HCT116 (cell line): ENCODE measurements around the gene LRP1. TPM values are rescaled to one million over a fixed set of nuclear protein-coding genes. Genes with fewer than 3 reads are reported as not detected.

Experiments used
- ATAC-seq: fragments of 200-7000 bp; cut with Tn5 transposase; 2 replicates; pipeline ENCODE4 v1.9.1; 2020; ENCODE audit warnings: mild to moderate bottlenecking, moderate library complexity
- BruUV-seq: library from RNA; stranded (reverse); fragments of 400-500 nt; replicated peaks from 2 replicates; lab custom pipeline; 2021; lab: Mats Ljungman, UMichigan
- CTCF ChIA-PET: fragments of 300-600 bp; sonication (Branson Sonifier 250); formaldehyde crosslinking; loops from one replicate; lab custom pipeline; 2021; ENCODE audit warnings: antibody characterized with exemption; lab: Charles Lee
- POLR2A ChIA-PET: fragments of 300-600, 350-600 bp; sonication (Branson Sonifier 250); formaldehyde crosslinking; loops from one replicate; lab custom pipeline; 2021; ENCODE audit warnings: antibody characterized with exemption; lab: Charles Lee
- RAD21 ChIA-PET, 2 experiments: fragments of 300-600 bp; sonication (Branson Sonifier 250); formaldehyde crosslinking; loops; one replicate each; lab custom pipeline; 2023; ENCODE audit warnings: low total read pairs in 2 of 2; ENCODE audit not compliant: uncharacterized antibody in 2 of 2, unreplicated experiment in 2 of 2, low non-redundant PET in 1 of 2; lab: Charles Lee
- DNase-seq: peaks from one replicate; pipeline ENCODE4 v3.0.0-alpha.2; 2010; ENCODE audit warnings: low read depth, low spot score
- H2AFZ ChIP-seq: fragments of 200-600 bp; shearing (Covaris generic), sonication (generic); 2 replicates; pipeline ENCODE4 v1.6.1; 2017; ENCODE audit warnings: low read depth, mixed run types, mixed read lengths, antibody characterized with exemption, low read length; ENCODE audit not compliant: poor library complexity, severe bottlenecking
- H3K27ac ChIP-seq: 2 replicates; pipeline ENCODE4 v1.5.1; 2012; ENCODE audit warnings: low read depth, low read length
- H3K27me3 ChIP-seq: fragments of 200-600 bp; sonication (generic); 2 replicates; pipeline ENCODE4 v1.6.1; 2016; ENCODE audit warnings: mixed run types, low read length, mixed read lengths; ENCODE audit not compliant: insufficient read depth
- H3K36me3 ChIP-seq, 2 experiments: fragments of 200-500 bp in 1 of 2; fragments of 200-600 bp in 1 of 2; sonication (Bioruptor generic) in 1 of 2; sonication (generic) in 1 of 2; 2 replicates each; pipeline versions ENCODE4 v1.5.1 to v1.6.1; 2014 to 2016; ENCODE audit warnings: low read length in 2 of 2, inconsistent platforms in 1 of 2, mixed read lengths in 1 of 2, mixed run types in 1 of 2; ENCODE audit not compliant: insufficient read depth in 2 of 2, control insufficient read depth in 1 of 2
- H3K4me1 ChIP-seq, 2 experiments: fragments of 200-600 bp in 1 of 2; sonication (generic) in 1 of 2; 2 replicates each; pipeline versions ENCODE4 v1.5.1 to v1.6.1; 2012 to 2017; ENCODE audit warnings: low read length in 2 of 2, inconsistent platforms in 1 of 2, mild to moderate bottlenecking in 1 of 2, mixed read lengths in 1 of 2, mixed run types in 1 of 2, moderate library complexity in 1 of 2; ENCODE audit not compliant: insufficient read depth in 2 of 2, control insufficient read depth in 1 of 2
- H3K4me2 ChIP-seq: fragments of 200-600 bp; sonication (generic); 2 replicates; pipeline ENCODE4 v1.6.1; 2017; ENCODE audit warnings: mixed run types, low read length, mixed read lengths
- H3K4me3 ChIP-seq, 2 experiments: fragments of 200-600 bp in 1 of 2; sonication (generic) in 1 of 2; replicated peaks in 1 of 2; 2 replicates each; pipeline ENCODE4 v1.5.1; 2011 to 2016; ENCODE audit warnings: low read length in 2 of 2, control low read depth in 1 of 2, low read depth in 1 of 2, mild to moderate bottlenecking in 1 of 2, mixed read lengths in 1 of 2, mixed run types in 1 of 2
- H3K79me2 ChIP-seq: fragments of 200-600 bp; sonication (generic); 2 replicates; pipeline ENCODE4 v1.6.1; 2017; ENCODE audit warnings: mild to moderate bottlenecking, mixed run types, low read length, moderate library complexity, mixed read lengths; ENCODE audit not compliant: insufficient read depth
- H3K9ac ChIP-seq: fragments of 200-600 bp; sonication (generic); 2 replicates; pipeline ENCODE4 v1.6.1; 2016; ENCODE audit warnings: low read length, mixed read lengths
- H3K9me2 ChIP-seq: fragments of 200-600 bp; sonication (generic), shearing (Covaris generic); 2 replicates; pipeline ENCODE4 v1.6.1; 2017; ENCODE audit warnings: mixed run types, mild to moderate bottlenecking, moderate library complexity; ENCODE audit not compliant: insufficient read depth
- H3K9me3 ChIP-seq, 2 experiments: fragments of 200-500 bp in 1 of 2; fragments of 200-600 bp in 1 of 2; sonication (Bioruptor generic) in 1 of 2; sonication (generic) in 1 of 2; 2 replicates each; pipeline ENCODE4 v1.6.1; 2014 to 2017; ENCODE audit warnings: low read length in 2 of 2, mixed read lengths in 2 of 2, inconsistent platforms in 1 of 2, low read depth in 1 of 2, mild to moderate bottlenecking in 1 of 2, mixed run types in 1 of 2, moderate library complexity in 1 of 2; ENCODE audit not compliant: control insufficient read depth in 1 of 2, insufficient read depth in 1 of 2
- H4K20me1 ChIP-seq: fragments of 200-600 bp; sonication (generic), shearing (Covaris generic); 2 replicates; pipeline ENCODE4 v1.6.1; 2017; ENCODE audit warnings: mixed run types, mild to moderate bottlenecking, moderate library complexity; ENCODE audit not compliant: insufficient read depth
- ELF1 ChIP-seq: IDR thresholded peaks from 2 replicates; pipeline ENCODE4 v1.6.1; 2012; ENCODE audit warnings: low read depth, borderline replicate concordance
- EZH2 ChIP-seq: fragments of 200-600 bp; sonication (generic); IDR thresholded peaks from 2 replicates; pipeline ENCODE4 v1.6.1; 2017; ENCODE audit warnings: antibody characterized with exemption, mixed run types
- FOSL1 ChIP-seq: IDR thresholded peaks from 2 replicates; pipeline ENCODE4 v1.6.1; 2012; ENCODE audit warnings: low read depth
- MAX ChIP-seq: IDR thresholded peaks from 2 replicates; pipeline ENCODE4 v1.6.1; 2012
- POLR2AphosphoS5 ChIP-seq: IDR thresholded peaks from 2 replicates; pipeline ENCODE4 v1.6.1; 2011; ENCODE audit warnings: mild to moderate bottlenecking, low read depth, low read length, moderate library complexity
- SP1 ChIP-seq: IDR thresholded peaks from 2 replicates; pipeline ENCODE4 v1.6.1; 2012; ENCODE audit warnings: low read depth
- SRF ChIP-seq: IDR thresholded peaks from 2 replicates; pipeline ENCODE4 v1.6.1; 2012; ENCODE audit warnings: low read depth
- TCF7L2 ChIP-seq: IDR thresholded peaks from 2 replicates; pipeline ENCODE4 v1.7.0; 2011; ENCODE audit warnings: borderline replicate concordance, inconsistent platforms; ENCODE audit not compliant: insufficient read depth, insufficient read length; ENCODE audit errors: extremely low read depth
- YY1 ChIP-seq: IDR thresholded peaks from 2 replicates; pipeline ENCODE4 v1.6.1; 2011; ENCODE audit warnings: low read length, low read depth, moderate library complexity, mild to moderate bottlenecking; ENCODE audit not compliant: insufficient replicate concordance; ENCODE audit errors: extremely low read depth
- ZFX ChIP-seq: fragments of 450-650 bp; IDR thresholded peaks from 2 replicates; pipeline ENCODE4 v1.6.1; 2017
- ZNF274 ChIP-seq: fragments of 200-500 bp; sonication (Bioruptor generic); IDR thresholded peaks from 2 replicates; pipeline ENCODE4 v1.6.1; 2014; ENCODE audit warnings: mild to moderate bottlenecking, low read depth, low read length, inconsistent platforms
- intact Hi-C: fragments of 100-400 bp; cut with micrococcal nuclease; formaldehyde crosslinking; loops from 2 replicates; pipeline ENCODE4 v1.10.0; 2022
- total RNA-seq: library from RNA; stranded (reverse); gene quantifications from one replicate; pipeline ENCODE4 v1.2.1, GENCODE V29; 2021; ENCODE audit not compliant: unreplicated experiment
- TF ChIP-seq, protein P1 (sequence below), 3 experiments: fragments of 200-600 bp in 1 of 3; sonication (generic) in 1 of 3; IDR thresholded peaks in 2 of 3; conservative IDR thresholded peaks in 1 of 3; 2 replicates each; pipeline ENCODE4 v1.5.1; 2012 to 2017; ENCODE audit warnings: low read depth in 2 of 3, low read length in 2 of 3, antibody characterized with exemption in 1 of 3, borderline replicate concordance in 1 of 3, control low read depth in 1 of 3, mild to moderate bottlenecking in 1 of 3, mixed read lengths in 1 of 3, mixed run types in 1 of 3, moderate library complexity in 1 of 3; ENCODE audit not compliant: insufficient read depth in 1 of 3
- TF ChIP-seq, protein P2 (sequence below): IDR thresholded peaks from 2 replicates; pipeline ENCODE4 v1.6.1; 2012; ENCODE audit warnings: low read depth

LRP1 gene
- total RNA-seq, 1 experiment from 2014 or later = 12.0 TPM

GRCh38 chr12:57170408-57170807 is 42.1 kb downstream of the LRP1 start:
- Histone ChIP-seq H3K36me3 (no peaks in the 10 kb centered on the region), H4K20me1 (no peaks in the 10 kb centered on the region), H3K9me3 (no peaks in the 10 kb centered on the region), H3K27ac (no peak overlapping the region), H3K27me3 (no peaks in the 10 kb centered on the region), H3K4me2 (no peak overlapping the region), H3K4me1 (peaks cover 15 to 27% of the 10 kb centered on the region in 2 experiments), H2AFZ (no peak overlapping the region), H3K9ac (no peak overlapping the region), H3K4me3 (no peak overlapping the region), H3K79me2 (no peaks in the 10 kb centered on the region), H3K9me2 (no peaks in the 10 kb centered on the region)
- ChIA-PET RAD21 (no interaction called here), POLR2A (no interaction called here), CTCF (interaction anchor here (1.1 kb wide), 1 partner anchor 58 kb away, joined by 4 read pairs; no protein-coding TSS in a partner anchor)
- intact Hi-C loops = no loop called here
- ATAC-seq (no peak), DNase-seq (no peak)
- no TSS peak for BruUV-seq
- TF ChIP-seq SRF = no peak
- TF ChIP-seq SP1 = no peak
- TF ChIP-seq FOSL1 = no peak
- no peak for TF ChIP-seq ZNF274
- no peak for TF ChIP-seq POLR2AphosphoS5
- TF ChIP-seq ZFX = no peak
- TF ChIP-seq MAX = no peak
- TF ChIP-seq EZH2 = no peak
- TF ChIP-seq ELF1 = no peak
- TF ChIP-seq TCF7L2 = no peak
- TF ChIP-seq, protein P1, sequence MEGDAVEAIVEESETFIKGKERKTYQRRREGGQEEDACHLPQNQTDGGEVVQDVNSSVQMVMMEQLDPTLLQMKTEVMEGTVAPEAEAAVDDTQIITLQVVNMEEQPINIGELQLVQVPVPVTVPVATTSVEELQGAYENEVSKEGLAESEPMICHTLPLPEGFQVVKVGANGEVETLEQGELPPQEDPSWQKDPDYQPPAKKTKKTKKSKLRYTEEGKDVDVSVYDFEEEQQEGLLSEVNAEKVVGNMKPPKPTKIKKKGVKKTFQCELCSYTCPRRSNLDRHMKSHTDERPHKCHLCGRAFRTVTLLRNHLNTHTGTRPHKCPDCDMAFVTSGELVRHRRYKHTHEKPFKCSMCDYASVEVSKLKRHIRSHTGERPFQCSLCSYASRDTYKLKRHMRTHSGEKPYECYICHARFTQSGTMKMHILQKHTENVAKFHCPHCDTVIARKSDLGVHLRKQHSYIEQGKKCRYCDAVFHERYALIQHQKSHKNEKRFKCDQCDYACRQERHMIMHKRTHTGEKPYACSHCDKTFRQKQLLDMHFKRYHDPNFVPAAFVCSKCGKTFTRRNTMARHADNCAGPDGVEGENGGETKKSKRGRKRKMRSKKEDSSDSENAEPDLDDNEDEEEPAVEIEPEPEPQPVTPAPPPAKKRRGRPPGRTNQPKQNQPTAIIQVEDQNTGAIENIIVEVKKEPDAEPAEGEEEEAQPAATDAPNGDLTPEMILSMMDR (IDR thresholded peaks at IDR 0.05 in 2 of 3, conservative IDR thresholded peaks at IDR 0.05 in 1 of 3; ENCODE audit: borderline replicate concordance in 1 of 3, insufficient read depth in 1 of 3, low read depth in 2 of 3, low read length in 2 of 3) = no peak
- TF ChIP-seq, protein P2, sequence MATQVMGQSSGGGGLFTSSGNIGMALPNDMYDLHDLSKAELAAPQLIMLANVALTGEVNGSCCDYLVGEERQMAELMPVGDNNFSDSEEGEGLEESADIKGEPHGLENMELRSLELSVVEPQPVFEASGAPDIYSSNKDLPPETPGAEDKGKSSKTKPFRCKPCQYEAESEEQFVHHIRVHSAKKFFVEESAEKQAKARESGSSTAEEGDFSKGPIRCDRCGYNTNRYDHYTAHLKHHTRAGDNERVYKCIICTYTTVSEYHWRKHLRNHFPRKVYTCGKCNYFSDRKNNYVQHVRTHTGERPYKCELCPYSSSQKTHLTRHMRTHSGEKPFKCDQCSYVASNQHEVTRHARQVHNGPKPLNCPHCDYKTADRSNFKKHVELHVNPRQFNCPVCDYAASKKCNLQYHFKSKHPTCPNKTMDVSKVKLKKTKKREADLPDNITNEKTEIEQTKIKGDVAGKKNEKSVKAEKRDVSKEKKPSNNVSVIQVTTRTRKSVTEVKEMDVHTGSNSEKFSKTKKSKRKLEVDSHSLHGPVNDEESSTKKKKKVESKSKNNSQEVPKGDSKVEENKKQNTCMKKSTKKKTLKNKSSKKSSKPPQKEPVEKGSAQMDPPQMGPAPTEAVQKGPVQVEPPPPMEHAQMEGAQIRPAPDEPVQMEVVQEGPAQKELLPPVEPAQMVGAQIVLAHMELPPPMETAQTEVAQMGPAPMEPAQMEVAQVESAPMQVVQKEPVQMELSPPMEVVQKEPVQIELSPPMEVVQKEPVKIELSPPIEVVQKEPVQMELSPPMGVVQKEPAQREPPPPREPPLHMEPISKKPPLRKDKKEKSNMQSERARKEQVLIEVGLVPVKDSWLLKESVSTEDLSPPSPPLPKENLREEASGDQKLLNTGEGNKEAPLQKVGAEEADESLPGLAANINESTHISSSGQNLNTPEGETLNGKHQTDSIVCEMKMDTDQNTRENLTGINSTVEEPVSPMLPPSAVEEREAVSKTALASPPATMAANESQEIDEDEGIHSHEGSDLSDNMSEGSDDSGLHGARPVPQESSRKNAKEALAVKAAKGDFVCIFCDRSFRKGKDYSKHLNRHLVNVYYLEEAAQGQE = no peak
- no peak for TF ChIP-seq YY1
